Retinal pigment epithelial cell (primary cell): ENCODE results near the gene PHKG1.
"Not testable (repeated sequence)": the region's sequence is repeated elsewhere in the genome, so short reads cannot be mapped to it uniquely, and the experiment has no call there.

ENCODE experiments used
- DNase-seq: peaks from one replicate; pipeline ENCODE4 v3.0.0-alpha.2; 2010; ENCODE audit warnings: low read depth
- H3K4me3 ChIP-seq: 2 replicates; pipeline ENCODE4 v1.5.1; 2011; ENCODE audit warnings: mild to moderate bottlenecking, low read length, control low read depth, moderate library complexity
- TF ChIP-seq, protein P1 (sequence below): conservative IDR thresholded peaks from 2 replicates; pipeline ENCODE4 v1.5.1; 2011; ENCODE audit warnings: low read depth, low read length, control low read depth, inconsistent platforms

PHKG1 gene

GRCh38 chr7:56110611-56111010, 17.9 kb upstream of the PHKG1 start:
- H3K4me3 ChIP-seq, result no peak overlapping the region
- no peak for DNase-seq
- TF ChIP-seq, protein P1, sequence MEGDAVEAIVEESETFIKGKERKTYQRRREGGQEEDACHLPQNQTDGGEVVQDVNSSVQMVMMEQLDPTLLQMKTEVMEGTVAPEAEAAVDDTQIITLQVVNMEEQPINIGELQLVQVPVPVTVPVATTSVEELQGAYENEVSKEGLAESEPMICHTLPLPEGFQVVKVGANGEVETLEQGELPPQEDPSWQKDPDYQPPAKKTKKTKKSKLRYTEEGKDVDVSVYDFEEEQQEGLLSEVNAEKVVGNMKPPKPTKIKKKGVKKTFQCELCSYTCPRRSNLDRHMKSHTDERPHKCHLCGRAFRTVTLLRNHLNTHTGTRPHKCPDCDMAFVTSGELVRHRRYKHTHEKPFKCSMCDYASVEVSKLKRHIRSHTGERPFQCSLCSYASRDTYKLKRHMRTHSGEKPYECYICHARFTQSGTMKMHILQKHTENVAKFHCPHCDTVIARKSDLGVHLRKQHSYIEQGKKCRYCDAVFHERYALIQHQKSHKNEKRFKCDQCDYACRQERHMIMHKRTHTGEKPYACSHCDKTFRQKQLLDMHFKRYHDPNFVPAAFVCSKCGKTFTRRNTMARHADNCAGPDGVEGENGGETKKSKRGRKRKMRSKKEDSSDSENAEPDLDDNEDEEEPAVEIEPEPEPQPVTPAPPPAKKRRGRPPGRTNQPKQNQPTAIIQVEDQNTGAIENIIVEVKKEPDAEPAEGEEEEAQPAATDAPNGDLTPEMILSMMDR, result no peak

GRCh38 chr7:56107954-56108258, 15.2 kb upstream of the PHKG1 start:
- TF ChIP-seq, protein P1, result no peak
- DNase-seq, result no peak
- no peak overlapping the region for H3K4me3 ChIP-seq

DNA sequence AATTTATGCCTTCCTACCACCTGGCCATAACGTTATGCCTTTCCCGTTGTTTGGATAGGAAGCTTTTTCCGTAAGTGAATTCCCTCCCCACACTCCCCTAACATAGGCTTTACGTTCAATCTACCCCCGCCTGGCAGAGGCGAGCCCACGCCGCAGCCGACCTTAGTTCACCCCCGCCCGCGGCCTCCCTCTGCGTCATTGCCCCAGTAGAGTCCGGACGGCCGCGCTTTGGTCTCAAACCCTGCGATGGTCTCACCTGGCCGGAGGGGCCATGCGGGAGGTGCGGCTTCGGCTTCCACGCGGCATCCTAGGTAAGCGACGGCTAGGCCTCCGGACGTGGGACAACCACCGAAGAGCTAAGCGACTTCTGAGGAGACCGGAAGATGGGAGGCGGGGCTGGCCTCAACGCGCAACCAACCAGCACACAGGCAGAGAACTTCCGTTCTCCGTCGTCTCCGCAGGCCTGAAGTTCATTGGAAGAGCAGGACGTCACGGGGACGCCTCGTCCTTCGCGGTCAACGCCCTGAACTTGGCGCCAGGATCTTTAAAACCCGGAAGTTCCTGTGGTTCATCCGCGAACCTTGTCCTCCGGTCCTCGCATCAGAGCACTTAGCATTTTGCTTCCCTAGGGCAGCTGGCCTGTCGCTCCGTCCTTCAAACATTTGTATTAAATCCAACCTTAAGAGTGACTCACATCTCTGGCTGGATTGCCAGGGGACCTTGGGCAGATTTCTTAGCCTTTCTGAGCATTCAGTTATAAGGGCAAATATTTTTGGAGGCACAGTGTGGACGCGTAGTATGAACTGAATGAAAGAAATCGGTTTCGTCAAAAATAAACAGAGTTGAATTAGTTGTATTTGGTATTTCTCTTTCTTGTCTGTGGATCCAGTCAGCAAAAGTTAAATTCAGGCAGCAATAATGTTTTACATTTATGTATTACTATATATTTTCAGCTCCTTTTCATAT, 13.6 kb upstream of the PHKG1 start, which contains the start of gene CHCHD2:
Gene CHCHD2 (minus strand): TSS at position 369 of the 966 bp plus-strand sequence. CDS start 63 bp downstream, at position 306.
- DNase-seq, result peak; percentile 98
- peak within 1 kb of the TSS; percentile 100 for H3K4me3 ChIP-seq
- TF ChIP-seq, protein P1, result no peak

DNA sequence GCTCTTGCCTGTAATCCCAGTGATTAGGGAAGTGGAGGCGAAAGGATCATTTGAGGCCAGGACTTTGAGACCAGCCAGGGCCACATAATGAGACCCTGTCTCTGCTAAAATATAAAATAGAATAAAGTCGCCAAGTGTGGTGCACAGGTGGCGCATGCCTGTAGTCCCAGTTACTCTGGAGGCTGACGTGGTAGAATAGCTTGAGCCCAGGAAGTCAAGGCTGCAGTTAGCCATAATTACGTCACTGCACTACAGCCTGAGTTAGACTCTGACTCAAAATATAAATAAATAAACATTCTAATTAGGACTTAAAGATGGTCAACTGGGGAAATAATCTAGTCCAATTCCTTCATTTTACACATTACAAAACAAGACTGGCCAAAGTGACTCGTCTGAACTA, 12.8 kb upstream of the PHKG1 start:
- peak; percentile 38 for DNase-seq
- peak overlapping the region; percentile 100 for H3K4me3 ChIP-seq
- TF ChIP-seq, protein P1, result peak; percentile 2

DNA sequence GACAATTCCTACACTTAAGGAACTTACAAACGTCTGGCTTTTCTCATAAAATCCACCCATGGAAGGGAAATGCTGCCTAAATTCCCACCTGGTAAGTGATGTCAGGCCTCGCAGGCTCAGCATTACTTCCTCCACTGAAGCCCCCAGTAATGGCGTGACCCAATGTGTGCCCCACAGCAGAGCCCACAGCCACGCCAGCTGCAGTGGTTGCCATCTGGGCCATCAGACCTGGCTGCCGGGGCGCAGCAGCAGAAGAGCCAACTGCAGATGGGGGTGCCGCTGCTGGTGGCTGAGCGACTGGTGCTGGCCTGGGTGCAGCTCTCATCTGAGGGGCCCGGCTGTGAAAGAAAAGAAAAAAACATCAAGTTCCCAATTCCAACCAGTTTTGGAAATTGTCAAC, 11.4 kb upstream of the PHKG1 start:
- not testable (repeated sequence) for DNase-seq, H3K4me3 ChIP-seq

DNA sequence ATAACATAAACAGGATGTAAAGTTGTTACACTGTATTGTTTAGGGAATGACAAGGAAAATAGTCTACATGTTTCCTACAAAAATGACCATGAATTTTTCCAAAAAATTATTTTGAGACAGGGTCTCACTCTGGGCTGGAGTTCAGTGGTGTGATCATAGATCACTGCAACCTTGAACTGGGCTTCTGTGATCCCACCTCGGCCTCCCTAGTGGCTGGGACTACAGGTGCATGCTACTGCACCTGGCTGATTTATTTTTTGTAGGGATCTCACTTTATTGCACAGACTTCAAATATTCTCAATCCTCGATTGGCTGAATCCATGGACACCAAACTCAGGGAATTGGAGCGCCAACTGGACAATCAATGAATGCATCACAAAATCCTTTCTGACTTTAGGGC, 6.9 kb upstream of the PHKG1 start:
- TF ChIP-seq, protein P1, result no peak
- no peak for DNase-seq
- no peak overlapping the region for H3K4me3 ChIP-seq

DNA sequence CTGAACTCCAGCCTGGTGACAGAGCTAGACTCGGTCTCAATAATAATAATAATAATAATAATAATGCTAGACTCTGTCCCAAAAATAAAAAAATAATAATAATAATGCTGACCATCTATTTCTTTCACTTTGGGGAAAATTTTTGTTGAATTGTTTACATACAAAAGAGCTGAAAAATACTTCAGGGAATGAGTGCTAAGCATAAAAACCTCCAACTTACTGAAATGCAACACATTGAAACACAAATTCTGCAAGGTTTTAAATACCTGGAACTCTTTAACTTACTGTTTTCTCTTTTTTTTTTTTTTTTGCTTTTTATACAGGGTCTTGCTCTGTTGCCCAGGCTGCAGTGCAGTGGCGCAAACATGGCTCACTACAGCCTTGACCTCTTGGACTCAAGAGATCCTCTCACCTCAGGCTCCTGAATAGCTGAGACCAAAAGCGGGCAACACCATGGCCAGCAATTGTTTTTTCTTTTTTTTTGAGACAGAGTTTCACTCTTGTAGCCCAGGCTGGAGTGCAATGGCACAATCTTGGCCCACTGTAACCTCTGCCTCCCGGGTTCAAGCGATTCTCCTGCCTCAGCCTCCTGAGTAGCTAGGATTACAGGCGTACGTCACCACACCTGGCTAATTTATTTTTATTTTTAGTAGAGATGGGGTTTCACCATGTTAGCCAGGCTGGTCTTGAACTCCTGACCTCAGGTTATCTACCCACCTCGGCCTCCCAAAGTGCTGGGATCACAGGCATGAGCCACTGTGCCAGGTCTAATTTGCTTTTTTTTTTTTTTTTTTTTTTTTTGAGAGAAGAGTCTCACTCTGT, 5.6 kb upstream of the PHKG1 start:
- not testable (repeated sequence) for DNase-seq, H3K4me3 ChIP-seq
